ENCODE data around the gene NTNG1.

Gene NTNG1

GRCh38 chr1:107443027-107443426 is 302.2 kb downstream of the NTNG1 start:
- TF ChIP-seq TAF1 (IDR thresholded peaks at IDR 0.05; ENCODE audit: borderline replicate concordance, insufficient read depth, low read length) (no peak), POLR2AphosphoS5 (IDR thresholded peaks at IDR 0.05; ENCODE audit: low read depth, low read length) (no peak), REST (IDR thresholded peaks at IDR 0.05; ENCODE audit: insufficient read depth in 1 of 2, low read depth in 2 of 2, low read length in 2 of 2) (no peak), SIN3A (IDR thresholded peaks at IDR 0.05; ENCODE audit: borderline replicate concordance, insufficient read depth, low read length) (no peak), FOXP2 (optimal IDR thresholded peaks at IDR 0.05; ENCODE audit: borderline replicate concordance, extremely low read depth, extremely low read length, insufficient read depth) (no peak)

GRCh38 chr1:107443860-107444259 is 303.0 kb downstream of the NTNG1 start:
- TF ChIP-seq FOXP2 (optimal IDR thresholded peaks at IDR 0.05; ENCODE audit: borderline replicate concordance, extremely low read depth, extremely low read length, insufficient read depth) (no peak), POLR2AphosphoS5 (IDR thresholded peaks at IDR 0.05; ENCODE audit: low read depth, low read length) (no peak), REST (IDR thresholded peaks at IDR 0.05; ENCODE audit: insufficient read depth in 1 of 2, low read depth in 2 of 2, low read length in 2 of 2) (no peak), SIN3A (IDR thresholded peaks at IDR 0.05; ENCODE audit: borderline replicate concordance, insufficient read depth, low read length) (no peak), TAF1 (IDR thresholded peaks at IDR 0.05; ENCODE audit: borderline replicate concordance, insufficient read depth, low read length) (no peak)

- TF ChIP-seq FOXP2 (optimal IDR thresholded peaks at IDR 0.05; ENCODE audit: borderline replicate concordance, extremely low read depth, extremely low read length, insufficient read depth) (no peak), REST (IDR thresholded peaks at IDR 0.05; ENCODE audit: insufficient read depth in 1 of 2, low read depth in 2 of 2, low read length in 2 of 2) (no peak), TAF1 (IDR thresholded peaks at IDR 0.05; ENCODE audit: borderline replicate concordance, insufficient read depth, low read length) (no peak), POLR2AphosphoS5 (IDR thresholded peaks at IDR 0.05; ENCODE audit: low read depth, low read length) (no peak), SIN3A (IDR thresholded peaks at IDR 0.05; ENCODE audit: borderline replicate concordance, insufficient read depth, low read length) (no peak)
Observed at GRCh38 chr1:107444302-107444701, 303.5 kb downstream of the NTNG1 start.

GRCh38 chr1:107449326-107449725 is 308.5 kb downstream of the NTNG1 start:
- TF ChIP-seq SIN3A (IDR thresholded peaks at IDR 0.05; ENCODE audit: borderline replicate concordance, insufficient read depth, low read length) (no peak), POLR2AphosphoS5 (IDR thresholded peaks at IDR 0.05; ENCODE audit: low read depth, low read length) (no peak), FOXP2 (optimal IDR thresholded peaks at IDR 0.05; ENCODE audit: borderline replicate concordance, extremely low read depth, extremely low read length, insufficient read depth) (no peak), REST (IDR thresholded peaks at IDR 0.05; ENCODE audit: insufficient read depth in 1 of 2, low read depth in 2 of 2, low read length in 2 of 2) (no peak), TAF1 (IDR thresholded peaks at IDR 0.05; ENCODE audit: borderline replicate concordance, insufficient read depth, low read length) (no peak)
